Measurements from ENCODE around the gene ACLY.

ACLY gene

DNA sequence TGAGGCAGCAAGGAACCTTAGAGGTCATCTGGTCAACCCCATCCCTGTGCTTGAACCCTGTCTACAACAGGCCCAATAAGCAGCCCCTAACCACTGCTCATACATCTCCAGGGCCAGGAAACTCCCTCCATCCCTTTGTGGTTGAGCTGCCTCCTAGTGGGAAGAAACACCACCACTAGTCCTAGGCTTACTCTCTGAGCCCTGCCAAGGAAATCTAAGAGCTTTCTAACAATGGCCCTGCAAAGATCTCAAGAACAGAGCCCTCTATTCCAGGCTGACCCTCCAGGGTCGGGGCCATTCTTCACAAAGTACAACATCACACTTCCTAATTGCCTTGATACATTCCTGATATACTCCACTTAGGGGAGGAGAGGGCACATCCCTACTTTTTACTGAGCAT is 5.8 kb downstream of the ACLY start:
- TF ChIP-seq, protein P1, sequence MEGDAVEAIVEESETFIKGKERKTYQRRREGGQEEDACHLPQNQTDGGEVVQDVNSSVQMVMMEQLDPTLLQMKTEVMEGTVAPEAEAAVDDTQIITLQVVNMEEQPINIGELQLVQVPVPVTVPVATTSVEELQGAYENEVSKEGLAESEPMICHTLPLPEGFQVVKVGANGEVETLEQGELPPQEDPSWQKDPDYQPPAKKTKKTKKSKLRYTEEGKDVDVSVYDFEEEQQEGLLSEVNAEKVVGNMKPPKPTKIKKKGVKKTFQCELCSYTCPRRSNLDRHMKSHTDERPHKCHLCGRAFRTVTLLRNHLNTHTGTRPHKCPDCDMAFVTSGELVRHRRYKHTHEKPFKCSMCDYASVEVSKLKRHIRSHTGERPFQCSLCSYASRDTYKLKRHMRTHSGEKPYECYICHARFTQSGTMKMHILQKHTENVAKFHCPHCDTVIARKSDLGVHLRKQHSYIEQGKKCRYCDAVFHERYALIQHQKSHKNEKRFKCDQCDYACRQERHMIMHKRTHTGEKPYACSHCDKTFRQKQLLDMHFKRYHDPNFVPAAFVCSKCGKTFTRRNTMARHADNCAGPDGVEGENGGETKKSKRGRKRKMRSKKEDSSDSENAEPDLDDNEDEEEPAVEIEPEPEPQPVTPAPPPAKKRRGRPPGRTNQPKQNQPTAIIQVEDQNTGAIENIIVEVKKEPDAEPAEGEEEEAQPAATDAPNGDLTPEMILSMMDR (IDR thresholded peaks at IDR 0.05), result no peak

DNA sequence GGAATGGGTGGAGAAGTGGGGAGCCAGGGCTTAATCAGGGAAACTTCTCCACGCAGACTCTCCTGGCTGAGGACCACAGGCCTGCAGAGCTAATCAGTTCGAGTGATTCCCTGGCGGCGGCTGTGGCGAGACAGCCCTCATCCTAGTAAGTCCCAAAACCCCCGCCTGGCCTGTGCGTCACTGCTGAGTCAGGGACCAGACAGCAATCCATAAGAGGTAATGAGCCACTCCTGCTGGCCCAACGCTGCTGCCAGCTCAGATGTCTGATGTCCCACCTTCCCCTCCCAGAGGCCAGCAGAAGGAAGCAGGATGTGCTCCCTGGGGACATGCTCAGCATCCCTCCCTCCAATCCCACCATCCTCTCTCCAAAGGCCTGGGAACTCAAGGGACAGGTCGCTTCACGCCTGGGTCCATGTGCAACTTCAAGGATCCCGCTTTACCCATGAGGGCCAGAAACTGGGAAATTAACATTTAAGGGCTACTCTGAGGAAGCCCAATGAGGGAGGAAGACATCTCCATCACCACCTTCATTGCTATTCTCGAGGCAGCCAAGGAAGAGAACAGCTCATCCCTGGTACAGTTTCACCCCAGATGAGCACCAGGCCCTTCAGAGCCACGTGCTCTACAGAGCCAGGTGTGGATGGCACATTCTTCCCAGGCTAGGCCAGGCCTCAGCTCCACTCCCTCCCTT is 7.9 kb downstream of the ACLY start:
- TF ChIP-seq, protein P1 (IDR thresholded peaks at IDR 0.05), result no peak

DNA sequence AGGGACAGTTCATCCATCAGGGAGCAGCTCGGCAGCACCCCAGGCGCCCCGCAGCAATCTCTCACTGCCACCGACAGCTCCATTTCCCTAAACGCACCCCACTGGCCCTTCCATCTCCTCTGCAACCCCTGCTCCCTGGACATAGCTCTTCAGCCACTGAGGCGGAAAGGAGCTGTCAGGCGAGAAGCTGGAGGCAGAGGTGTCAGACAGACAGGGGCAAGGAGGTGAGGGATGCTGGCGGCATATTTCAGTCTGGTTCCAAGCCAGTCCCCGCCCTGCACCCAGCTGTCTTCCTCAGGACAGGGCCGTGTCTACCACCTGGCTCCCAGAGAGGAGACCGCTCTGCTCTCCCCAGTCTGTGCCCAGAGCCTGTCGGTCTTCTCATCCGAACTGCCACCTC is 9.7 kb downstream of the ACLY start:
- TF ChIP-seq, protein P1 (IDR thresholded peaks at IDR 0.05), result no peak

DNA sequence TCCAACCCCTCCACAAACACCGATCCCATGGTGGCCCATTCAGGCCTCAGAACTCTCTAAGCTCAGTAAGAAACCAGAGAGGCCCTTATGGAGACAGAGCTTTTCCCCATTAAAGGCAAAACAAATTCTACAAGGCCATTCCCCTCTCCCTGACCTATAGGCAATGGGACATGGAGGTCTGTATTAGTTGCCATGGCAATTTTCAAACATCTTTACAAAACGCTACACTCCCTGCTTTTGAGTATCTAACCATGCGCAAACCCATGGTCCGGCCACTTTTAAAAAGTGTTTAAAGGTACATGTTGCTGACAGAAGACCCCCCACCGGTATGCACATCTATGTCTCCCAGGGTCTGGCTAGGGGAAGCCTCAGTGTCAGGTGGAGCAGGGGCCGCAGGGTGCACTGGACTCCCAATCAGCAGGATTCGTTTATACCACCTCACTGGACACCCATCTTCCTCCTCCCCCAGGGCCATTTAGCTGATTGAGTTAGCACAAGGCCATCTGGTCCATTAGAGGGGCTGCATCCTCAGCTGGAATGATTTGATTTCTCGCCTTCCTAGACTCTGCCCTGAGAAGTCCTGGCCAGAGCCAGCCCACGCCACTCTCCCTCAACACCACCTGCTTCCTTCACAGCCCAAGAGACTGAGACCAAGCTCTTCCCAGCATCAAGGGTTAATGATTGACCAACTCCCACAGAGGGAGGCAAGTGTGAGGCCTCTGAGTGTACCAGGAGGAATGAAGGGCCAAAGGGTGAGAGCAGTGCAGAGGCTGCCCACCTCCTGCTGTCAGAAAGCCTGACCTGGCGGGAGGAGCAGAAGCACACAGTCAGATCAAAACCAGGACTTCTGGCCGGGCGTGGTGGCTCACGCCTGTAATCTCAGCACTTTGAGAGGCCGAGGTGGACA is 10.9 kb downstream of the ACLY start:
- TF ChIP-seq, protein P1 (IDR thresholded peaks at IDR 0.05), result no peak

DNA sequence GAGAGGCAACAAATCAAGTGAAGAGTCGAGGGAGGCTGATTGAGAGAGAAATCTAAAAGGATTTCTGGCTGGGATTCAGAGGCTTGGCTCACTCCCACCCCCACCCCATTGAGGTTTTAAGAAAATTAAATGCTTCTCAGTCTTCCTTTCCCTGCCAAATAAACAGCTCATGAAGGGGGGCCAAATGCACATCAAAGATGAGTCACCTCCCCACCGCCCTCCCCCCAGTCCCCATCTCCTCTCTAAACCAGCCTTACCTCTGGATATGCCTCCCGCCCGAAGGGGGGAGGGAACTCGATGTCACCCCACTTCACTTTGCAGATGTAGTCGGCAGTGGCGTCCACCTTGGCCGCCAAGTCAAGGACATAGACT is 11.6 kb downstream of the ACLY start:
- TF ChIP-seq, protein P1 (IDR thresholded peaks at IDR 0.05), result no peak

DNA sequence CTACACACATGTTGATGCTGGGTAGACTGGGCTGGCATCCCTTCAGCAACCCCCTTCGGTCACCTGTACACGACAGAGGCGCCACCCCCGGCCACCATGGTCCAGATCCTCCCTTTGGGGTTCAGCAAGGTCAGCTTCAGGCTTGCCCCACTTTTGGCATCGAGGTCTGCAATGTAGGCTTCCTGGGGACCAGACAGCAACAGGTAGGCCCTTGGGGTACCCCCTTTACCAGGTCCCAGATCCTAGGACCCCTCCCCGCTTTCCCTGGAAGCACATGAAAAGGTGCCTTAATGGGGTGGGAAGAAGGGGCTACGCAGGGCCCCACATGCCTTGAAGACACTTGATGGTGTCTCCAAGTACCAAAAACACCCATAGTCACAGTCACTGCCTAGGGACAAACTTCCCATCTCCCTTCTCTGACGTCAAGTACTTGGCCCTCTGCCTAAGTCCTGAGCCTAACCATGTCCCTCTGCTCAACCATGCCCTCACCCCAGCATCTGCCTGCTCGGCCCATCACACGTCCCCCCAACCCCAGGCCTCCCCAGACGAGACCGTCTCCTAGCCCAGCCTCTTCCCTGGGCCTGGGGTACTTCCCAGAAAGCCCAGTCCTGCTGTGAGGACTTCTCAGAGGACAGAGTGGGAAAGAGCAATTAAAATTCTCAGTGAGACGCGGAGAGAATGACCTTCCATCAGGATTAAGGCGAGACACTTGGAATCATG is 12.1 kb downstream of the ACLY start:
- TF ChIP-seq, protein P1 (IDR thresholded peaks at IDR 0.05), result no peak

DNA sequence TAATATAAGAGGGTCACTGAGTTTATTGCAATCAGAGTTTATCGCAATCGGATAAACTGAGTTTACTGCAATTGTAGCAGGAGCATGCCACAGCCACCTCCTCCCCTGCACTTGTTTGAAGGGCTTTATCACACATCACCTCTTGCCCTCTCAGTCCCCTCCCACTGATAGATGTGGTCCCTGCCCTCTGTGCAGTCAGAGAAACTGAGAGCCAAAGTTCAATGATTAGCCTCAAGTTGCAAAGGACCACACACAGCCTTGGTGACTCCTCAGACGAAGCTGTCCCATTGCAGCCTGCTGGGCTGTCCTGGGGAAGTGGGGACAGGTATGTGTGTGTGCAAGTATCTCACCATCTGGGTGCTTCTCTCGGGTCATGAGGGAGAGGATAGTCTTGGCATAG is 13.6 kb downstream of the ACLY start:
- TF ChIP-seq, protein P1 (IDR thresholded peaks at IDR 0.05), result no peak
